Suprapubic skin (tissue), 4 donors: ENCODE measurements around the gene NR5A2.

Experiments
- EP300 ChIP-seq: sonication (generic); formaldehyde crosslinking; IDR thresholded peaks from one replicate; pipeline ENCODE4 v1.6.1; 2017; ENCODE audit warnings: antibody characterized with exemption
- POLR2A ChIP-seq, 2 donors: fragments of 450-650 bp; IDR thresholded peaks; one replicate each; pipeline ENCODE4 v1.6.1; 2017; ENCODE audit warnings: antibody characterized with exemption in 2 of 2, mild to moderate bottlenecking in 2 of 2, moderate library complexity in 2 of 2
- POLR2AphosphoS5 ChIP-seq, 3 donors: sonication (generic); formaldehyde crosslinking; IDR thresholded peaks; one replicate each; pipeline ENCODE4 v1.6.1; 2017; ENCODE audit warnings: antibody characterized with exemption in 3 of 3
- TF ChIP-seq, protein P1 (sequence below), 2 donors: fragments of 200-600 bp in 1 of 2; fragments of 450-650 bp in 1 of 2; sonication (generic) in 1 of 2; IDR thresholded peaks; one replicate each; pipeline ENCODE4 v1.5.1; 2016 to 2019; ENCODE audit warnings: antibody characterized with exemption in 2 of 2, mild to moderate bottlenecking in 1 of 2, moderate library complexity in 1 of 2

DNA sequence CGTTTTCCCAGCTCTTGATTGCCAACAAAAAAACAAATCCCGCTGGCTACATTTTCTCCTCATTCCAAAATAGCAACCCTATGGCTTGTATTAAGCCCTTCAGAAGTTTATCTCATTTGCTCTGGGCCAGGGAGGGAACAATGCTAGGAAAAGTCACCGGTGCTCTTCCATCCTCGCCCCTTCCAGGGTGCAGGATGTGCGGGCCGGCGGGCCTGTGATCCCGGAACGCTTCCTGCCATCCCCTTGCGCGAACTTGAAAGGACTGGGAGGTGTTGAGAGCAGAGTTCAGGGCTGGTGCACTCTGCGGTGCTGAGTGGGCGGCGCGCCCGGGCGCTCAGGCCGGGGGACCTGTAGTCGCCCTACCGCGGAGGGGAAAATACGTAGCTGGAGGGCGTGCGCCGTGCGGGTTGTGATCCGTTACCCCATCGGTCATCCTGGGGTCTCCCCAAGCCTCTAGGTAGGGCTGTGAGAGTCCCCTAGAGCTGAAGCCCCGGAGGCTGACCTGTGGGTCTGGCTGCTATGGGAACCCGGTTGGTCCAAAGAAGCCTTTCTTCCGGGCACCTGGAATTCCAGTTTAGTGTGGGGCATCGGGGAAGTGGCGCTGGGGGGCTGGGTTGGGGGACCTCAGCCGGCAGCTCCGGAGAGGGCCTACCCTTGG is 13.1 kb downstream of the NR5A2 start:
- TF ChIP-seq, protein P1, sequence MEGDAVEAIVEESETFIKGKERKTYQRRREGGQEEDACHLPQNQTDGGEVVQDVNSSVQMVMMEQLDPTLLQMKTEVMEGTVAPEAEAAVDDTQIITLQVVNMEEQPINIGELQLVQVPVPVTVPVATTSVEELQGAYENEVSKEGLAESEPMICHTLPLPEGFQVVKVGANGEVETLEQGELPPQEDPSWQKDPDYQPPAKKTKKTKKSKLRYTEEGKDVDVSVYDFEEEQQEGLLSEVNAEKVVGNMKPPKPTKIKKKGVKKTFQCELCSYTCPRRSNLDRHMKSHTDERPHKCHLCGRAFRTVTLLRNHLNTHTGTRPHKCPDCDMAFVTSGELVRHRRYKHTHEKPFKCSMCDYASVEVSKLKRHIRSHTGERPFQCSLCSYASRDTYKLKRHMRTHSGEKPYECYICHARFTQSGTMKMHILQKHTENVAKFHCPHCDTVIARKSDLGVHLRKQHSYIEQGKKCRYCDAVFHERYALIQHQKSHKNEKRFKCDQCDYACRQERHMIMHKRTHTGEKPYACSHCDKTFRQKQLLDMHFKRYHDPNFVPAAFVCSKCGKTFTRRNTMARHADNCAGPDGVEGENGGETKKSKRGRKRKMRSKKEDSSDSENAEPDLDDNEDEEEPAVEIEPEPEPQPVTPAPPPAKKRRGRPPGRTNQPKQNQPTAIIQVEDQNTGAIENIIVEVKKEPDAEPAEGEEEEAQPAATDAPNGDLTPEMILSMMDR (IDR thresholded peaks at IDR 0.05) = no peak
- TF ChIP-seq POLR2AphosphoS5 (IDR thresholded peaks at IDR 0.05) (no peak), EP300 (no peak), POLR2A (IDR thresholded peaks at IDR 0.05) (no peak)
